ENCODE measurements around the gene AK8. TPM values are rescaled to one million over a fixed set of nuclear protein-coding genes. Genes with fewer than 3 reads are reported as not detected.

The AK8 gene
- total and polyA plus RNA-seq, 9 donors = 0.36 to 9.8 (median 1.6) TPM

GRCh38 chr9:132744881-132745755 is 133.0 kb downstream of the AK8 start:
- no peak for DNase-seq
- WGBS, 3 donors = 34 to 52% (median 49%) methylated on average over 43 of the region's 43 CpGs

DNA sequence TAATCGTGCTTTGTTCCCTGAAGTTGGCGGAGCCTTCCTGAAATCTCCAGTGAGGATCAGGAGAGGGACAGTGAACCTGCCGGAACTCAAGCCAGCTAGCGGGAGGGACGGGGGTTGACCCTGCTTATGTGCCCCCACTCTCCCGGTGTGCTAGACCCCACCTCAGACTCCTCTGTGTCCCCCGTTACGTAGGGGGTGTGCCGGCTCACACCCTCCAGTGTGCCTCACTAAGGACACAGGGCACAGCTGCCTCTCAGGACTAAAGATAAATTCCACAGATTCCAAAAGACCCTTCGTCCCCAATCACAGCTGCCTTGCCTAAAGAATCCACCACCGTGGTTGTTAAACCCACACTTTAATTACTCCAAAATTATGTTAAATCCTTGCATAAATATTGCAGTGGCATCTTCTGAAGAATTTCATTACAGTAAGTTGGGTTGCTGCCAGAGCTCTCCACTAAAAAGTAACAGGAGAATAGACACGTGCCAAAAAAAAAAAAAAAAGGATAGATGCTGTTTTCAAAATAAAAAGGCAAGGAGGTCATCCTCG is 134.1 kb downstream of the AK8 start:
- no peak for DNase-seq
- Histone ChIP-seq H3K4me1 (ENCODE audit: insufficient read depth) (no peaks in the 10 kb centered on the region), H3K4me3 (no peak overlapping the region), H3K9me3 (no peaks in the 10 kb centered on the region), H3K27me3 (no peaks in the 10 kb centered on the region), H3K27ac (no peak overlapping the region), H3K36me3 (no peaks in the 10 kb centered on the region)
- WGBS, 3 donors = 36 to 40% (median 38%) methylated on average over 13 of the region's 13 CpGs
- no peak for TF ChIP-seq EP300 (IDR thresholded peaks at IDR 0.05)
- TF ChIP-seq, protein P1, sequence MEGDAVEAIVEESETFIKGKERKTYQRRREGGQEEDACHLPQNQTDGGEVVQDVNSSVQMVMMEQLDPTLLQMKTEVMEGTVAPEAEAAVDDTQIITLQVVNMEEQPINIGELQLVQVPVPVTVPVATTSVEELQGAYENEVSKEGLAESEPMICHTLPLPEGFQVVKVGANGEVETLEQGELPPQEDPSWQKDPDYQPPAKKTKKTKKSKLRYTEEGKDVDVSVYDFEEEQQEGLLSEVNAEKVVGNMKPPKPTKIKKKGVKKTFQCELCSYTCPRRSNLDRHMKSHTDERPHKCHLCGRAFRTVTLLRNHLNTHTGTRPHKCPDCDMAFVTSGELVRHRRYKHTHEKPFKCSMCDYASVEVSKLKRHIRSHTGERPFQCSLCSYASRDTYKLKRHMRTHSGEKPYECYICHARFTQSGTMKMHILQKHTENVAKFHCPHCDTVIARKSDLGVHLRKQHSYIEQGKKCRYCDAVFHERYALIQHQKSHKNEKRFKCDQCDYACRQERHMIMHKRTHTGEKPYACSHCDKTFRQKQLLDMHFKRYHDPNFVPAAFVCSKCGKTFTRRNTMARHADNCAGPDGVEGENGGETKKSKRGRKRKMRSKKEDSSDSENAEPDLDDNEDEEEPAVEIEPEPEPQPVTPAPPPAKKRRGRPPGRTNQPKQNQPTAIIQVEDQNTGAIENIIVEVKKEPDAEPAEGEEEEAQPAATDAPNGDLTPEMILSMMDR (IDR thresholded peaks at IDR 0.05) = no peak
- no peak for TF ChIP-seq POLR2A (IDR thresholded peaks at IDR 0.05)
- intact Hi-C loops (cut with DNase I) = no loop called here

More at GRCh38 chr9:132744881-132745755, 133.0 kb downstream of the AK8 start:
- no peaks in the 10 kb centered on the region for H3K36me3 ChIP-seq
- no peak overlapping the region for H3K4me3 ChIP-seq
- no peaks in the 10 kb centered on the region for H3K4me1 ChIP-seq (ENCODE audit: insufficient read depth)
- H3K27me3 ChIP-seq = no peaks in the 10 kb centered on the region
- no peak overlapping the region for H3K27ac ChIP-seq
- TF ChIP-seq EP300 (IDR thresholded peaks at IDR 0.05) = no peak
- TF ChIP-seq, protein P1 (IDR thresholded peaks at IDR 0.05) = no peak
- no peak for TF ChIP-seq POLR2A (IDR thresholded peaks at IDR 0.05)
- no peaks in the 10 kb centered on the region for H3K9me3 ChIP-seq
- intact Hi-C loops (cut with DNase I) = no loop called here

DNA sequence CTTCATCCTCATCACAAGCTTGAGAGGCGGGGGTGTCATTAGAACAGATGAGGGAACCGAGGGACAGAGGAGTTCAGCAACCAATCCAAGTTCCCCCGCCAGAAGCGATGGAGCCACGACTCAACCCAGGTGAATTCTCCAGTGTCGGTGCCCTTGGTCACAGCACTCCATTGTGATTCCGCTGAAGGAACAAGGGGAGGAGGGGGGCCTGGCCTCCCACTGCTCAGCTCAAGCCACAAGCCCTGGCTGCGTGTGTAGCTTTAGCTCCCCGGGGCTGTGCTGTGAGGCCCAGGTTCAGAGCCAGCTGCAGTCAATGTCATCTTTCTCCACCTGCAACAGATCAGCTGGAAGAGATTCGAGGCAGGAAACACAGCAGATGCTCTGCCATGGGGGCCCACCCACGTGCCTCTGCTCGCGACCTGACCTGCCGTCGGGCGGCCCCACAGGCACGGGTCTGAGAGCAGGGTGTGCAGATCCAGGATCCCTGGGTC is 135.2 kb downstream of the AK8 start:
- TF ChIP-seq POLR2A (IDR thresholded peaks at IDR 0.05) (no peak), EP300 (IDR thresholded peaks at IDR 0.05) (no peak)
- TF ChIP-seq, protein P1 (IDR thresholded peaks at IDR 0.05) = no peak
- intact Hi-C loops (cut with DNase I) = no loop called here
- no peaks in the 10 kb centered on the region for H3K4me1 ChIP-seq (ENCODE audit: insufficient read depth)
- no peak overlapping the region for H3K4me3 ChIP-seq
- DNase-seq = no peak
- no peaks in the 10 kb centered on the region for H3K36me3 ChIP-seq
- H3K27ac ChIP-seq = no peak overlapping the region
- H3K27me3 ChIP-seq = no peaks in the 10 kb centered on the region
- 57 to 58% (median 57%) methylated on average over 13 to 17 of the region's 17 CpGs for WGBS, 3 donors
- no peaks in the 10 kb centered on the region for H3K9me3 ChIP-seq

GRCh38 chr9:132740526-132741309 is 137.4 kb downstream of the AK8 start:
- 84 to 88% (median 86%) methylated on average over 15 of the region's 15 CpGs for WGBS, 3 donors
- no peak overlapping the region for H3K4me3 ChIP-seq

More at GRCh38 chr9:132740526-132741309, 137.4 kb downstream of the AK8 start:
- intact Hi-C loops (cut with DNase I) = no loop called here
- no peak for DNase-seq
- no peak for TF ChIP-seq POLR2A (IDR thresholded peaks at IDR 0.05)
- TF ChIP-seq EP300 (IDR thresholded peaks at IDR 0.05) = no peak
- TF ChIP-seq, protein P1 (IDR thresholded peaks at IDR 0.05) = no peak
- no peaks in the 10 kb centered on the region for H3K27me3 ChIP-seq
- no peak overlapping the region for H3K27ac ChIP-seq
- H3K9me3 ChIP-seq = no peaks in the 10 kb centered on the region
- no peaks in the 10 kb centered on the region for H3K36me3 ChIP-seq
- no peaks in the 10 kb centered on the region for H3K4me1 ChIP-seq (ENCODE audit: insufficient read depth)

Measured in ovary (tissue), 9 donors.